SK-N-SH treated with all-trans-retinoic acid at 6 μM for 48 hours (cell line): ENCODE measurements around the gene PAN2.

ENCODE experiments used
- CSDC2 ChIP-seq: fragments of 250-450 bp; sonication (Bioruptor Pico); IDR thresholded peaks from 2 replicates; pipeline ENCODE4 v1.5.0; 2020; ENCODE audit warnings: mild to moderate bottlenecking, moderate library complexity
- CSRNP3 ChIP-seq: fragments of 250-450 bp; sonication (Bioruptor Pico); IDR thresholded peaks from 2 replicates; pipeline ENCODE4 v1.5.1; 2021; ENCODE audit warnings: mild to moderate bottlenecking, moderate library complexity
- ESRRG ChIP-seq: fragments of 250-450 bp; sonication (Bioruptor Pico); IDR thresholded peaks from 2 replicates; pipeline ENCODE4 v1.6.1; 2021; ENCODE audit warnings: mild to moderate bottlenecking
- PATZ1 ChIP-seq: fragments of 250-450 bp; sonication (Bioruptor Pico); IDR thresholded peaks from 2 replicates; pipeline ENCODE4 v1.8.0; 2020; ENCODE audit warnings: mild to moderate bottlenecking, moderate library complexity, borderline replicate concordance
- PPARA ChIP-seq: fragments of 250-450 bp; sonication (Bioruptor Pico); IDR thresholded peaks from 2 replicates; pipeline ENCODE4 v1.5.0; 2020; ENCODE audit warnings: mild to moderate bottlenecking, borderline replicate concordance
- RARB ChIP-seq: fragments of 250-450 bp; sonication (Bioruptor Pico); IDR thresholded peaks from 2 replicates; pipeline ENCODE4 v1.8.0; 2021; ENCODE audit warnings: mild to moderate bottlenecking, moderate library complexity
- TCF4 ChIP-seq: fragments of 250-450 bp; sonication (Bioruptor Pico); IDR thresholded peaks from 2 replicates; pipeline ENCODE4 v1.8.0; 2021; ENCODE audit warnings: mild to moderate bottlenecking, moderate library complexity, borderline replicate concordance
- TOX ChIP-seq: fragments of 250-450 bp; sonication (Bioruptor Pico); IDR thresholded peaks from 2 replicates; pipeline ENCODE4 v1.8.0; 2021; ENCODE audit warnings: mild to moderate bottlenecking, moderate library complexity, borderline replicate concordance
- ZC3H10 ChIP-seq: fragments of 250-450 bp; sonication (Bioruptor Pico); IDR thresholded peaks from 2 replicates; pipeline ENCODE4 v1.5.1; 2021; ENCODE audit warnings: mild to moderate bottlenecking, moderate library complexity
- ZFP3 ChIP-seq: fragments of 250-450 bp; sonication (Bioruptor Pico); IDR thresholded peaks from 2 replicates; pipeline ENCODE4 v1.5.0; 2020; ENCODE audit warnings: mild to moderate bottlenecking, moderate library complexity
- ZFP30 ChIP-seq: fragments of 450-650 bp; formaldehyde crosslinking; IDR thresholded peaks from 2 replicates; pipeline ENCODE4 v1.5.0; 2022; ENCODE audit warnings: mild to moderate bottlenecking, moderate library complexity
- ZNF565 ChIP-seq: fragments of 450-650 bp; formaldehyde crosslinking; conservative IDR thresholded peaks from 2 replicates; pipeline ENCODE4 v1.5.0; 2020; ENCODE audit warnings: low read depth, mild to moderate bottlenecking, moderate library complexity
- ZNF70 ChIP-seq: fragments of 450-650 bp; formaldehyde crosslinking; IDR thresholded peaks from 2 replicates; pipeline ENCODE4 v1.5.0; 2020; ENCODE audit warnings: mild to moderate bottlenecking, moderate library complexity

GRCh38 chr12:56311003-56311402 is 22.8 kb downstream of the PAN2 start:
- TF ChIP-seq TCF4 (CRISPR knock-in tag) (no peak), ZC3H10 (no peak), ZNF565 (CRISPR knock-in tag) (no peak), CSDC2 (CRISPR knock-in tag) (no peak), PATZ1 (no peak), ZNF70 (CRISPR knock-in tag) (no peak), ESRRG (CRISPR knock-in tag) (no peak), CSRNP3 (no peak), PPARA (CRISPR knock-in tag) (no peak), ZFP3 (no peak), RARB (CRISPR knock-in tag) (no peak), TOX (CRISPR knock-in tag) (no peak), ZFP30 (no peak)
